Loucy (cell line): Measurements from ENCODE around the gene SLC30A2.
A peak's percentile ranks its signal among the peaks of the same experiment; 100 is the strongest.

Source experiments
- EZH2phosphoT487 ChIP-seq: fragments of 200-600 bp; IDR thresholded peaks from 2 replicates; pipeline ENCODE4 v1.6.1; 2018; ENCODE audit warnings: antibody characterized with exemption, mild to moderate bottlenecking, moderate library complexity, borderline replicate concordance
- TF ChIP-seq, protein P1 (sequence below): fragments of 200-600 bp; sonication (generic); conservative IDR thresholded peaks from 2 replicates; pipeline ENCODE4 v1.5.1; 2014; ENCODE audit warnings: mild to moderate bottlenecking, antibody characterized with exemption, low read length

GRCh38 chr1:26035959-26036755 lies 9.8 kb downstream of the SLC30A2 start:
- TF ChIP-seq, protein P1, sequence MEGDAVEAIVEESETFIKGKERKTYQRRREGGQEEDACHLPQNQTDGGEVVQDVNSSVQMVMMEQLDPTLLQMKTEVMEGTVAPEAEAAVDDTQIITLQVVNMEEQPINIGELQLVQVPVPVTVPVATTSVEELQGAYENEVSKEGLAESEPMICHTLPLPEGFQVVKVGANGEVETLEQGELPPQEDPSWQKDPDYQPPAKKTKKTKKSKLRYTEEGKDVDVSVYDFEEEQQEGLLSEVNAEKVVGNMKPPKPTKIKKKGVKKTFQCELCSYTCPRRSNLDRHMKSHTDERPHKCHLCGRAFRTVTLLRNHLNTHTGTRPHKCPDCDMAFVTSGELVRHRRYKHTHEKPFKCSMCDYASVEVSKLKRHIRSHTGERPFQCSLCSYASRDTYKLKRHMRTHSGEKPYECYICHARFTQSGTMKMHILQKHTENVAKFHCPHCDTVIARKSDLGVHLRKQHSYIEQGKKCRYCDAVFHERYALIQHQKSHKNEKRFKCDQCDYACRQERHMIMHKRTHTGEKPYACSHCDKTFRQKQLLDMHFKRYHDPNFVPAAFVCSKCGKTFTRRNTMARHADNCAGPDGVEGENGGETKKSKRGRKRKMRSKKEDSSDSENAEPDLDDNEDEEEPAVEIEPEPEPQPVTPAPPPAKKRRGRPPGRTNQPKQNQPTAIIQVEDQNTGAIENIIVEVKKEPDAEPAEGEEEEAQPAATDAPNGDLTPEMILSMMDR: peak; percentile 96
- TF ChIP-seq EZH2phosphoT487: no peak
